ENCODE measurements around the gene API5. TPM values are rescaled to one million over a fixed set of nuclear protein-coding genes. Genes with fewer than 3 reads are reported as not detected.

API5 gene
- total RNA-seq, 1 donor from 2014 or later, result 123 TPM

- no peak for TF ChIP-seq CTCF (IDR thresholded peaks at IDR 0.05)
- DNase-seq (no peak), ATAC-seq (ENCODE audit: low read depth) (no peak)
- ChIA-PET POLR2A (no interaction called here), CTCF (interaction anchor here (0.8 kb wide), 1 partner anchor 16 kb away, joined by 3 read pairs; no protein-coding TSS in a partner anchor)
- Mint-ChIP-seq H3K27ac (no peak overlapping the region), H3K4me1 (no peaks in the 10 kb centered on the region), H3K9me3 (peaks cover 17% of the 10 kb centered on the region), H3K4me3 (no peak overlapping the region), H3K36me3 (ENCODE audit: low read depth) (no peaks in the 10 kb centered on the region), H3K27me3 (peaks cover 11% of the 10 kb centered on the region)
- intact Hi-C loops (cut with micrococcal nuclease), result no loop called here
These were observed 13.4 kb upstream of the API5 start for GRCh38 chr11:43298397-43298796.

GRCh38 chr11:43315966-43316365, 4.2 kb downstream of the API5 start:
- intact Hi-C loops (cut with micrococcal nuclease), result loop anchor here (10.0 kb wide), 2 partner anchors 749 to 1249 kb away; partner anchors contain the start of genes ACCS and CD82
- ATAC-seq (ENCODE audit: low read depth) (no peak), DNase-seq (no peak)
- Mint-ChIP-seq H3K36me3 (ENCODE audit: low read depth) (peaks cover 41% of the 10 kb centered on the region), H3K27ac (no peak overlapping the region), H3K4me1 (peaks cover 48% of the 10 kb centered on the region), H3K4me3 (no peak overlapping the region), H3K27me3 (no peaks in the 10 kb centered on the region), H3K9me3 (no peaks in the 10 kb centered on the region)
- ChIA-PET POLR2A (no interaction called here), CTCF (no interaction called here)
- TF ChIP-seq CTCF (IDR thresholded peaks at IDR 0.05), result no peak

- peaks cover 46% of the 10 kb centered on the region for H3K4me1 Mint-ChIP-seq
- CTCF ChIA-PET, result no interaction called here
- intact Hi-C loops (cut with micrococcal nuclease), result loop anchor here (10.0 kb wide), 2 partner anchors 748 to 1248 kb away; partner anchors contain the start of genes ACCS and CD82
- no peak for TF ChIP-seq CTCF (IDR thresholded peaks at IDR 0.05)
- DNase-seq (no peak), ATAC-seq (ENCODE audit: low read depth) (no peak)
- POLR2A ChIA-PET, result no interaction called here
- no peak overlapping the region for H3K27ac Mint-ChIP-seq
- no peaks in the 10 kb centered on the region for H3K27me3 Mint-ChIP-seq
- peaks cover 46% of the 10 kb centered on the region for H3K36me3 Mint-ChIP-seq (ENCODE audit: low read depth)
- H3K4me3 Mint-ChIP-seq, result no peak overlapping the region
- no peaks in the 10 kb centered on the region for H3K9me3 Mint-ChIP-seq
These were observed 4.7 kb downstream of the API5 start for GRCh38 chr11:43316451-43316850.

- intact Hi-C loops (cut with micrococcal nuclease), result no loop called here
- POLR2A ChIA-PET, result no interaction called here
These were observed 16.2 kb downstream of the API5 start for GRCh38 chr11:43327987-43328386.

GRCh38 chr11:43328482-43328881, 16.7 kb downstream of the API5 start:
- no peak for DNase-seq
- intact Hi-C loops (cut with micrococcal nuclease), result no loop called here
- TF ChIP-seq CTCF (IDR thresholded peaks at IDR 0.05), result no peak
- Mint-ChIP-seq H3K27ac (no peak overlapping the region), H3K4me3 (no peak overlapping the region), H3K27me3 (no peaks in the 10 kb centered on the region), H3K9me3 (no peaks in the 10 kb centered on the region), H3K36me3 (ENCODE audit: low read depth) (peaks cover 91% of the 10 kb centered on the region), H3K4me1 (no peaks in the 10 kb centered on the region)
- CTCF ChIA-PET, result no interaction called here
- ATAC-seq (ENCODE audit: low read depth), result no peak
- POLR2A ChIA-PET, result no interaction called here

More at GRCh38 chr11:43327987-43328386, 16.2 kb downstream of the API5 start:
- TF ChIP-seq CTCF (IDR thresholded peaks at IDR 0.05), result no peak
- Mint-ChIP-seq H3K4me1 (no peaks in the 10 kb centered on the region), H3K4me3 (no peak overlapping the region), H3K36me3 (ENCODE audit: low read depth) (peaks cover 91% of the 10 kb centered on the region), H3K9me3 (no peaks in the 10 kb centered on the region), H3K27me3 (no peaks in the 10 kb centered on the region), H3K27ac (no peak overlapping the region)
- DNase-seq (no peak), ATAC-seq (ENCODE audit: low read depth) (no peak)
- CTCF ChIA-PET, result no interaction called here

All from activated B cell treated with CpG ODN at 0.5 μM for 24 hours (primary cell).